Measurements from ENCODE around the gene LCN10. TPM values are rescaled to one million over a fixed set of nuclear protein-coding genes. Genes with fewer than 3 reads are reported as not detected.

The LCN10 gene
- total RNA-seq, 1 experiment from 2014 or later, result not detected

GRCh38 chr9:136743639-136744211, 985 bp upstream of the LCN10 start:
- no peak overlapping the region for H3K4me3 ChIP-seq (ENCODE audit: low read length)
- ATAC-seq, result no peak

GRCh38 chr9:136741883-136742571, 713 bp downstream of the LCN10 start:
- no peaks in the 10 kb centered on the region for H3K9me2 ChIP-seq (replicated peaks; ENCODE audit: low read length)
- TF ChIP-seq EZH2phosphoT487 (IDR thresholded peaks at IDR 0.05; ENCODE audit: borderline replicate concordance, low read length) (no peak), CTCF (conservative IDR thresholded peaks at IDR 0.05; ENCODE audit: low read depth, low read length) (no peak)
- H3K9me3 ChIP-seq (ENCODE audit: low read length), result no peaks in the 10 kb centered on the region
- peak; percentile 52 for ATAC-seq
- H2AFZ ChIP-seq (ENCODE audit: low read length), result peak overlapping the region; percentile 48; the same call in 1 of the 2 replicates
- no peak overlapping the region for H3K9ac ChIP-seq (ENCODE audit: low read length)
- intact Hi-C loops (cut with micrococcal nuclease), result no loop called here
- no peaks in the 10 kb centered on the region for H4K20me1 ChIP-seq (ENCODE audit: low read length)
- H3K4me1 ChIP-seq (ENCODE audit: insufficient read depth, low read length), result no peaks in the 10 kb centered on the region
- peaks cover 18% of the 10 kb centered on the region for H3K27me3 ChIP-seq (ENCODE audit: low read length)
- no peak overlapping the region for H3K27ac ChIP-seq (ENCODE audit: low read length)
- no TSS peak for BruUV-seq (replicated peaks)
- no peak overlapping the region for H3K4me3 ChIP-seq (ENCODE audit: low read length)
- ChIA-PET POLR2A (ENCODE audit: unreplicated experiment) (no interaction called here), CTCF (interaction anchor here (0.6 kb wide), 1 partner anchor 13 kb away, joined by 3 read pairs; no protein-coding TSS in a partner anchor)
- peak overlapping the region; percentile 64 for H3K4me2 ChIP-seq (ENCODE audit: low read length)
- no peaks in the 10 kb centered on the region for H3K36me3 ChIP-seq (ENCODE audit: low read depth, low read length)
- H3F3A ChIP-seq (ENCODE audit: low read length, unreplicated experiment), result no peaks in the 10 kb centered on the region
- no peaks in the 10 kb centered on the region for H3K79me2 ChIP-seq (ENCODE audit: low read length)
- no peak for DNase-seq

More at GRCh38 chr9:136743639-136744211, 985 bp upstream of the LCN10 start:
- no peaks in the 10 kb centered on the region for H3F3A ChIP-seq (ENCODE audit: low read length, unreplicated experiment)
- TF ChIP-seq EZH2 (IDR thresholded peaks at IDR 0.05; ENCODE audit: low read length, unreplicated experiment) (no peak), CTCF (conservative IDR thresholded peaks at IDR 0.05; ENCODE audit: low read depth, low read length) (no peak), EZH2phosphoT487 (IDR thresholded peaks at IDR 0.05; ENCODE audit: borderline replicate concordance, low read length) (no peak)
- peaks cover 18% of the 10 kb centered on the region for H3K27me3 ChIP-seq (ENCODE audit: low read length)
- H3K9me2 ChIP-seq (replicated peaks; ENCODE audit: low read length), result no peaks in the 10 kb centered on the region
- intact Hi-C loops (cut with micrococcal nuclease), result no loop called here
- no peaks in the 10 kb centered on the region for H3K4me1 ChIP-seq (ENCODE audit: insufficient read depth, low read length)
- DNase-seq, result no peak
- H2AFZ ChIP-seq (ENCODE audit: low read length), result no peak overlapping the region
- no peak overlapping the region for H3K27ac ChIP-seq (ENCODE audit: low read length)
- BruUV-seq (replicated peaks), result no TSS peak
- no peak overlapping the region for H3K9ac ChIP-seq (ENCODE audit: low read length)
- H4K20me1 ChIP-seq (ENCODE audit: low read length), result no peaks in the 10 kb centered on the region
- CTCF ChIA-PET, result no interaction called here
- H3K9me3 ChIP-seq (ENCODE audit: low read length), result no peaks in the 10 kb centered on the region
- POLR2A ChIA-PET (ENCODE audit: unreplicated experiment), result no interaction called here
- no peaks in the 10 kb centered on the region for H3K36me3 ChIP-seq (ENCODE audit: low read depth, low read length)
- no peak overlapping the region for H3K4me2 ChIP-seq (ENCODE audit: low read length)
- H3K79me2 ChIP-seq (ENCODE audit: low read length), result no peaks in the 10 kb centered on the region

All from PC-3 (cell line).